RWPE2 (cell line): ENCODE results near the gene GBA3.

Experiments
- ATAC-seq: fragments of 200-7000 bp; cut with Tn5 transposase; 3 replicates; pipeline ENCODE4 v1.9.1; 2021; ENCODE audit warnings: low read depth
- DNase-seq: peaks from one replicate; pipeline ENCODE4 v3.0.0-alpha.2; 2020; ENCODE audit warnings: low spot score
- H3K27ac ChIP-seq: fragments of 450-650 bp; 2 replicates; pipeline ENCODE4 v1.5.1; 2017; ENCODE audit warnings: mild to moderate bottlenecking; ENCODE audit not compliant: poor library complexity, severe bottlenecking
- H3K27me3 ChIP-seq: fragments of 250-450 bp; sonication (Bioruptor Pico); 2 replicates; pipeline ENCODE4 v1.5.1; 2021; ENCODE audit warnings: mild to moderate bottlenecking, moderate library complexity; ENCODE audit not compliant: insufficient read depth, poor library complexity, severe bottlenecking
- H3K36me3 ChIP-seq: fragments of 250-450 bp; sonication (Bioruptor Pico); 2 replicates; pipeline ENCODE4 v1.5.1; 2020; ENCODE audit warnings: low read depth, mild to moderate bottlenecking, moderate library complexity
- H3K4me1 ChIP-seq: fragments of 250-450 bp; sonication (Bioruptor Pico); 2 replicates; pipeline ENCODE4 v1.5.1; 2021; ENCODE audit warnings: mild to moderate bottlenecking, moderate library complexity; ENCODE audit not compliant: insufficient read depth, poor library complexity, severe bottlenecking
- H3K4me3 ChIP-seq: fragments of 250-450 bp; sonication (Bioruptor Pico); 2 replicates; pipeline ENCODE4 v1.5.1; 2021; ENCODE audit warnings: mild to moderate bottlenecking, moderate library complexity; ENCODE audit not compliant: severe bottlenecking
- H3K9me3 ChIP-seq: fragments of 250-450 bp; sonication (Bioruptor Pico); 2 replicates; pipeline ENCODE4 v1.5.1; 2021; ENCODE audit warnings: mild to moderate bottlenecking, moderate library complexity; ENCODE audit not compliant: severe bottlenecking
- TF ChIP-seq, protein P1 (sequence below): fragments of 450-650 bp; IDR thresholded peaks from one replicate; pipeline ENCODE4 v1.5.1; 2017; ENCODE audit warnings: mild to moderate bottlenecking, moderate library complexity; ENCODE audit not compliant: poor library complexity, severe bottlenecking

Gene GBA3

DNA sequence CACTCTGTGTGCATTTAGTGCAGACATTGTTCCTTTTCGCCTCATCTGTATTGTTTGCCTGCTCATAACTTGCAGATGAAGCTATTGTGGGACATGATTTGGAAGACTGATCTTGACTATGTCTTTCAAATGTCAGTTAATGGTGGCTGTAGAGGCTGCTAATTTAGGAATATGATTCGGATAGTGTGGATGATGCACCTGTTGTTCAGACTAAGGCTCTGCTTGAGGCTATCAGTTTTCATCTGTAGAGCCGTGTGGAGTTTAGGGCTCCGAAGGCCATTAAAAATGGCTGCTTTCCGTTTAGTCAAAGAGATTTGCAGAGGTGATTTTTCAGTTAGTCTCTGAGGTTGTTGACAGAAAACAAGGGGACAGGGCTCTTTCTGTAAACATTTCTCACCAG is 102.0 kb downstream of the GBA3 start:
- Histone ChIP-seq H3K9me3 (no peaks in the 10 kb centered on the region), H3K27ac (no peak overlapping the region), H3K4me1 (no peaks in the 10 kb centered on the region), H3K4me3 (no peak overlapping the region), H3K36me3 (no peaks in the 10 kb centered on the region), H3K27me3 (peaks cover 3% of the 10 kb centered on the region)
- no peak for DNase-seq
- TF ChIP-seq, protein P1, sequence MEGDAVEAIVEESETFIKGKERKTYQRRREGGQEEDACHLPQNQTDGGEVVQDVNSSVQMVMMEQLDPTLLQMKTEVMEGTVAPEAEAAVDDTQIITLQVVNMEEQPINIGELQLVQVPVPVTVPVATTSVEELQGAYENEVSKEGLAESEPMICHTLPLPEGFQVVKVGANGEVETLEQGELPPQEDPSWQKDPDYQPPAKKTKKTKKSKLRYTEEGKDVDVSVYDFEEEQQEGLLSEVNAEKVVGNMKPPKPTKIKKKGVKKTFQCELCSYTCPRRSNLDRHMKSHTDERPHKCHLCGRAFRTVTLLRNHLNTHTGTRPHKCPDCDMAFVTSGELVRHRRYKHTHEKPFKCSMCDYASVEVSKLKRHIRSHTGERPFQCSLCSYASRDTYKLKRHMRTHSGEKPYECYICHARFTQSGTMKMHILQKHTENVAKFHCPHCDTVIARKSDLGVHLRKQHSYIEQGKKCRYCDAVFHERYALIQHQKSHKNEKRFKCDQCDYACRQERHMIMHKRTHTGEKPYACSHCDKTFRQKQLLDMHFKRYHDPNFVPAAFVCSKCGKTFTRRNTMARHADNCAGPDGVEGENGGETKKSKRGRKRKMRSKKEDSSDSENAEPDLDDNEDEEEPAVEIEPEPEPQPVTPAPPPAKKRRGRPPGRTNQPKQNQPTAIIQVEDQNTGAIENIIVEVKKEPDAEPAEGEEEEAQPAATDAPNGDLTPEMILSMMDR, result no peak
- ATAC-seq, result no peak

DNA sequence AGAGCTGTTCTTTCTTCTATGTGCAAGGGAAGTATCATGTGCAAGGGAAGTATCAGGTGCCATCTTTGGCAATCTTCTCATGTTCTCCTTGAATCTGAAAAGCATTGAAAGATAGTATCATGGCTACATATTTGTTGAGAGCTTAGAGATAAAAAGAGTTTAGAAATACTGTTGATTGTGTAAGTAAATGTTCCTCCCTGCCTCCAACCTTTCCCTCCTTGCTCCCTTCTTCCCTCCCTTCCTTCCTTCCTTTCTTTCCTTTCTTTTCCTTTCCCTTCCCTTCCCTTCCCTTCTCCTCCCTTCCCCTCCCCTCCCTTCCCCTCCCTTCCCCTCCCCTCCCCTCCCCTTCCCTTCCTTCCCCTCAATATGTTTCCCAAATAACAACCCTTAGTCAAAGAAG is 108.7 kb downstream of the GBA3 start:
- TF ChIP-seq, protein P1, result no peak
- H3K4me1 ChIP-seq, result no peaks in the 10 kb centered on the region
- no peak for DNase-seq
- no peaks in the 10 kb centered on the region for H3K9me3 ChIP-seq
- no peak overlapping the region for H3K27ac ChIP-seq
- H3K36me3 ChIP-seq, result no peaks in the 10 kb centered on the region
- no peak overlapping the region for H3K4me3 ChIP-seq
- no peak for ATAC-seq
- H3K27me3 ChIP-seq, result no peaks in the 10 kb centered on the region

DNA sequence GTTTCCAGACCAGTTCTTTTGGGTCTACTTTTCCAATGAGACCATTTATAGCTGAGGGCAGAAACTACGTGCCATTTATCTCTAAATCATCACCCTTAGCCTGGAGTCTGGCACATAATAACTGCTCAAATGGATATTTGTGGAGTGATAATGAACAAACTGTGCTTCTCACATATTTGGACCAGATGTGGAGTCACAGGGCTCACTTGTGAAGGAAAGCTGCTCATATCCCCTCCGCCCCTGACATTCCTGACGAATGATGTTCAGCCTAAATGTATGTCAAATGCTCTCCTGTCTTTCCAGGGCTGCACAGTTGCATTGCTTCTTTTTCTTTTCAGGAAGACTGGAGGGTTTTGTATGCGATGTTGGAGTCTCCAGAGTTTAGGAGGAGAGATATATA is 110.1 kb downstream of the GBA3 start:
- H3K4me3 ChIP-seq, result no peak overlapping the region

DNA sequence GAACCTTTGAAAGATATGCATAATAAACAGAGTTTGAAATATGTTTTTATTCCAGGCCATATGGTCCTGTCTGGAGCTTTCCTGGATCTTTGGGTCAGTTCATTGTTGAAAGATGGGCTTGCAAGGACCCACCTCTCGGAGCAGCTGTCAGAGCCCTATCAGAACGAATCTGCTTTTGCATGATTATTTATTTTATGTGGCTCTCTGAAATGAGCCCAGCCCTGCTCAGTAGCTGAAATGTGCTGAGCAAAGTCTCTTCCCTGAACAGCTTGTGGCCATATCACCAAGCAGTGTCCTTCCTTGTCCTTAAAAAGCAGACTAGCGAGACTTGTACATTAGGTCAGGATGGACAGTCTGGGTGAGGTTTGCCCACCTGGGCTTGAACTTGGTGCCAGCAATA is 110.8 kb downstream of the GBA3 start:
- DNase-seq (no peak), ATAC-seq (no peak)
- Histone ChIP-seq H3K27ac (no peak overlapping the region), H3K27me3 (no peaks in the 10 kb centered on the region), H3K36me3 (no peaks in the 10 kb centered on the region), H3K9me3 (no peaks in the 10 kb centered on the region), H3K4me1 (no peaks in the 10 kb centered on the region), H3K4me3 (no peak overlapping the region)
- TF ChIP-seq, protein P1, result no peak

More for the DNA sequence above, 110.1 kb downstream of the GBA3 start:
- DNase-seq, result no peak
- no peak overlapping the region for H3K27ac ChIP-seq
- H3K36me3 ChIP-seq, result no peaks in the 10 kb centered on the region
- no peaks in the 10 kb centered on the region for H3K27me3 ChIP-seq
- H3K9me3 ChIP-seq, result no peaks in the 10 kb centered on the region
- no peak for ATAC-seq
- no peaks in the 10 kb centered on the region for H3K4me1 ChIP-seq
- TF ChIP-seq, protein P1, result no peak

DNA sequence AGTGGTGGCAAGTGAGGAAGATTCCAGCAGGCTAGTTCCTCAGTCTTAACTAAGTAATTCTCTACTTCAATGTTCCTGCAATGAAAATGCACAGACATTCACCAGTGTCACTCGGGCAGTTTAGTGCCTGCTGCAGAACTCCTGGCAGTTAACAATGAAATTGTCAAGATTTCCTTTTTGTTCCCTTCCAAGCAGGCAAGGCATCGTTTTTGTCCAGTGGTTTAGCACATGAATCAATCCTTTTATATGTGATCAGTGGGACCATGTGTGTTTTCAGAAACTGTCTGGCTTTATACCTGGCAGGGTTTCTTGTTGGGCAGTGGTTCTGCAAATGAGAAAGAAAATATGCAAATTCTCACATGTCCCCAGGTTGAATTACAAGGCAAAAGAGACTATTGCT is 122.2 kb downstream of the GBA3 start:
- Histone ChIP-seq H3K27me3 (no peaks in the 10 kb centered on the region), H3K27ac (no peak overlapping the region), H3K4me1 (no peaks in the 10 kb centered on the region), H3K4me3 (no peak overlapping the region), H3K36me3 (no peaks in the 10 kb centered on the region), H3K9me3 (no peaks in the 10 kb centered on the region)
- ATAC-seq, result no peak
- DNase-seq, result no peak
- TF ChIP-seq, protein P1, result no peak
